HG03064 (cell line): ENCODE data around the gene OPRL1.

Experiments used
- ATAC-seq: cut with Tn5 transposase; IDR thresholded peaks from one replicate; pipeline ENCODE4 v1.9.1; 2021; ENCODE audit warnings: low read depth; ENCODE audit not compliant: unreplicated experiment

The OPRL1 gene

GRCh38 chr20:64101731-64102621 lies 22.1 kb downstream of the OPRL1 start:
- no peak for ATAC-seq

- ATAC-seq: no peak
Observed at GRCh38 chr20:64102647-64103354, 22.9 kb downstream of the OPRL1 start.

- no peak for ATAC-seq
Observed at GRCh38 chr20:64103871-64104666, 24.2 kb downstream of the OPRL1 start.

GRCh38 chr20:64104667-64105451 lies 25.0 kb downstream of the OPRL1 start:
- ATAC-seq: no peak

GRCh38 chr20:64105846-64106434 lies 26.1 kb downstream of the OPRL1 start:
- no peak for ATAC-seq

- no peak for ATAC-seq
Observed at GRCh38 chr20:64106435-64106961, 26.6 kb downstream of the OPRL1 start.

GRCh38 chr20:64106981-64107735 lies 27.3 kb downstream of the OPRL1 start, which contains the start of gene NPBWR2:
NPBWR2 (minus strand) TSS chr20:64107565; CDS start chr20:64106831, 734 bp downstream.
- ATAC-seq: no peak

- no peak for ATAC-seq
Observed at GRCh38 chr20:64107736-64108457, 28.0 kb downstream of the OPRL1 start.

- ATAC-seq: no peak
Observed at GRCh38 chr20:64108731-64109681, 29.1 kb downstream of the OPRL1 start.

- no peak for ATAC-seq
Observed at GRCh38 chr20:64109831-64110391, 30.0 kb downstream of the OPRL1 start.

GRCh38 chr20:64110411-64111068 lies 30.7 kb downstream of the OPRL1 start:
- no peak for ATAC-seq

- ATAC-seq: no peak
Observed at GRCh38 chr20:64111841-64112641, 32.2 kb downstream of the OPRL1 start.

- no peak for ATAC-seq
Observed at GRCh38 chr20:64112691-64113443, 33.0 kb downstream of the OPRL1 start.

GRCh38 chr20:64113444-64113775 lies 33.5 kb downstream of the OPRL1 start:
- ATAC-seq: no peak
